OCI-M1 (cell line): ENCODE data around the gene CACNA1A.
"Not testable (repeated sequence)": the region's sequence is repeated elsewhere in the genome, so short reads cannot be mapped to it uniquely, and the experiment has no call there.

ENCODE experiments used
- DNase-seq: peaks from one replicate; lab custom pipeline; 2025; lab: John Stamatoyannopoulos, UW

The CACNA1A gene

DNA sequence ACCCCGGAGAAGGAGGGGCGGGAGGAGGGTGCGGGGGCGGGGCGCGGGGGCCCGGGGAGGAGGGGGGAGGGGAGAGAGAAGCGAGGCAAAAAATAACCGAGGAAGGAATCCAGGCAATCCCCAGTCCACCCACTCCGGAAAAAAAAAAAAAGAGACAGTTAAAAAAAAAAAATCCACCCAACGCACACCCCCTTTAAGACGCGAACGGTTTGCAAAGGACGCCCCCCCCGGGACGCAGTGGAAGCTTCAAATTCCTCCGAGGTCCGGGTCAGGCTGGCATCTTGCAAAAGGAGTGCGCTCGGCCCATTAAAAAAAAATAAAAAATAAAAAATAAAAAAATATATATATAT, at the start of gene CACNA1A:
CACNA1A (minus strand) TSS at position 9 of the 350 bp plus-strand sequence. CDS start 255 bp downstream, outside the sequence.
- no peak for DNase-seq

- no peak for DNase-seq
Observed at GRCh38 chr19:13554506-13555240, 48.4 kb upstream of the CACNA1A start.

DNA sequence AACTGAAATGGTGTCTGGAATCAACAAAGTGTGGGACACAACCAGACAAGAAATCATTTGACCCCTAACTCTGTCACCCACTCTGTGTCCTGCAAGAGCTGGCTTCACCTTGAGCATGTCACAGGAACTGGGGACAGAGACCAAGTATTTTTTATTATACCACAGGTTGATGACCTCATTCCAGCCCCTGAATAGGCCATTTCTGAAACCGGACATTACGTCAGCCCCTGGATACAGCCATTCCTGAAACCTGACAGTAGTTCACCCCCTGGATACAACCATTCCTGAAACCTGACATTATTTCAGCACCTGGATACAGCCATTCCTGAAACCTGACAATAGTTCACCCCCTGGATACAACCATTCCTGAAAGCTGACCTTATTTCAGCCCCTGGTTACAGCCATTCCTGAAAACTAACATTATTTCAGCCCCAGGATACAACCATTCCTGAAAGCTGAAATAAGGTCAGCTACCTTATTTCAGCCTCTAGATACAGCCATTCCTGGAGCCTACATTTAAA, 47.7 kb upstream of the CACNA1A start:
- DNase-seq = no peak

- no peak for DNase-seq
Observed at GRCh38 chr19:13548131-13548530, 41.9 kb upstream of the CACNA1A start.

- no peak for DNase-seq
Observed at GRCh38 chr19:13547102-13547501, 40.8 kb upstream of the CACNA1A start.

DNA sequence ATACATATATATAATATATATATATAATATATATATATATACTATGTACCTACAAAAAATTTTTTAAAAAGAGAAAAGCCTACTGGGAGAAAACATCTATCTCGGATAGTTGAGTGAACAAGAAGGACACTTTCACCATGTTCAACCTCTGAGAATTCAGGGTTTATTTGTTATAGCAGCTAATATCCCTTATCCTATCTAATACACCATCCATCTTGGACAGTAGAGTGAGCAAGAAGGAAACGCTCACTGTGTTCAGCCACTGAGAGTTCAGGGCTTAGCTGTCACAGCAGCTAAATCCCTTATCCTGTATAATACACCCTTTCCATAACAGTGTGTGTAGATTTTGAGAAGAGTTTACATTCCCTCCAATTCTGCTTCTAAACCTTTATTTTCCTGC, 38.1 kb upstream of the CACNA1A start:
- DNase-seq = no peak

GRCh38 chr19:13541554-13541953, 35.3 kb upstream of the CACNA1A start:
- no peak for DNase-seq

- DNase-seq = peak; percentile 73
Observed at GRCh38 chr19:13539332-13539731, 33.1 kb upstream of the CACNA1A start.

DNA sequence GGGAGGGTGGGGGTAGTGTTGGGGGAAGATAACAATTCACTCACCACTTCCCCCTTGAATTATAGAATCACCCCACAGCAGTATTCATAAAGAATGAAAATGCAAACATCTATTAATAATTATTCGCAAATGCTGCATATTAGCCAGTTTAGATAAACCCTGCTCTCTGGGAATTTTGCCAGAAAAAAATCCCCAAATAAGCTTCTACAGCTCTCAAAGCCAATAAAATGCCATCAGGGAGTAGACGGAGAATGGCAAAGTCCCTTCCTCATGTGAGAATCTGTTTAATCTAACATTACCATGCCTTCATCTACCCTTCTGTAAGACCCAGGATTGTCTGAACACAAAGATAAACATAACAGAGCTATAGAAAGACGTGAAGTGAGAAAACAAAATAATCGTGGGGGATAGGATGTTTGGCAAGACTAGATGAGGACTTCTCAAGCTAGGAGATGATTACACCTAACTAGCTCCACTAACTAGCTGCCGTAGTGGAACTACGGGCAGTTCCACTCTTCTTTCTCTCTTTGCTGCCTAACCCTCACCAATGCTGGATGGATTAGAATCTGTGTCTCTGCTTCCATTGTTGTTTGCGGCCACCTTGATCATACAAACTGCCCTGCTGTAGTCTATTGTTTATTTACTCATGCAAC, 32.4 kb upstream of the CACNA1A start:
- DNase-seq = peak; percentile 99

DNA sequence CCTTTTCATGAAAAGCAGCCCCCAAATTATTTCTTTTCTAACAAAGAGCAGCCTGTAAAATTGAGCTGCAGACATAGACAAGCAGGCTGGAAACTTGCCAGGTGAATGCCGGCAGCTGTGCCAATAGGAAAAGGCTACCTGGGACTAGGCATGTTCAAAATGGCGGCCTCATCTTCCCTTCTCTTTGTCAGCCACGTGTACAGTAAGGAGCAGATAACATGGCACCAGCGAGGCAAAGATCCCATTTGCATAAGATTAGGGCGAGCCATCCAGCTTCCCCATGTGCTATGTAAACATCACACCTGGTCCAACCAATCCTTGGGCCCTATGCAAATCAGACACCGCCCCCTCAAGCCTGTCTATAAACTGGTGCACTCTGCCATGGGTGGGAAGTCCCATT, 31.2 kb upstream of the CACNA1A start:
- DNase-seq = peak; percentile 100

DNA sequence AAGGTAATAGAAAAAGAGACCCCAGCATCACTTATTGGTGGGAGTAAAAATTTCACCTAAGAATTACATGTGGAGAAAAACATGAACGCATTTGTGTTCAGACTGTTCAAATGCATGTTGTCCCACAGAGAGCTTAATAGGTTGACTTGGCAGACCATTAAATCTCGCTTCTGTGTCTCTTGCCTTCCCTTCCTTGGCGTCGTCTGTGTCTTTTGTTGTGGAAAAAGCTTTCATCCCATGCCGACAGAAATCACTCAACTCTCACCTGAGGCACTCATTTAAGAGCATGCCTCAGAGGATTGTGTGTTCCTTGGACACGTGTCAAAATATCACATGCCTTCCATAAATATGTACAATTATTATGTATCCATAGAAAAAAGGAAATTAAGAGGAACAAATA, 24.4 kb upstream of the CACNA1A start:
- no peak for DNase-seq

- not testable (repeated sequence) for DNase-seq
Observed at GRCh38 chr19:13529721-13530120, 23.4 kb upstream of the CACNA1A start.

- peak; percentile 96 for DNase-seq
Observed at GRCh38 chr19:13526552-13526951, 20.3 kb upstream of the CACNA1A start.

DNA sequence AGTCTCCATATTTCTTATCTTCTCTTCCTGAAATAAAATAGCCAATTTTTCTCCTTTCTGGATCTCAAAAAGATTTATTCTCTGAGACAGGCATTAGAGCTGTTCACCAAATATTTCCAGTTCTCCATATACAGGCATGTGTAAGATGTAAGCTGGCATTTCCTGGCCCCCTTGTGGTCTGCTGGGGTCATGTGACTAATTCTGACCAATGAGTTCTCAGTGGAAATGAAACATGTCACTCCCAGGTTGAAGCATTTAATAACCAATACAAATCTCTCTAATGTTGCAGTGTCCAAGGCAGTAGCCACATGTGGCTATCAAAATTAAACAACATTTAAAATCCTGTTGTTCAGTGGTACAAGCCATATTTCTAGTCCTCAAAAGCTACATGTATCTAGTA, 14.8 kb upstream of the CACNA1A start:
- peak; percentile 66 for DNase-seq

DNA sequence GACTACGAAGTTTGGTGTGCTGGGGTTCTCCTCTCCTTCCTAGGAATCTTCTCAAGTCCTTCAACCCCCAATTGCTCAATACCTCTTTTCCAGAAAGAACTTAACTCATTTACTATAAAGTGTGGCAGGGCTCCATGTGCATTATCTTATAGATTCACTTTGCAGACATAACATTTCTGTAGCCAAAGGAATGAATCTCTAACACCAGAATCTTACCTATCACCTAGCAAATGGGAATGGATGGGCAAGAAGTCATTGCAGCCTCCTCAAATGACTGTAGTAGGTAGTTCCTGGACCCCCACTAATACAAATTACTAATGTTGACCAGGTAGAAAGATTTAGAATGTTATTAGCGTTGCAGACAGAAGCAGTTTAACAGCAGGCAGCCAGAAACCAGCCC, 5.7 kb upstream of the CACNA1A start:
- DNase-seq = no peak

- no peak for DNase-seq
Observed at GRCh38 chr19:13507053-13507611, 853 bp upstream of the CACNA1A start.

DNA sequence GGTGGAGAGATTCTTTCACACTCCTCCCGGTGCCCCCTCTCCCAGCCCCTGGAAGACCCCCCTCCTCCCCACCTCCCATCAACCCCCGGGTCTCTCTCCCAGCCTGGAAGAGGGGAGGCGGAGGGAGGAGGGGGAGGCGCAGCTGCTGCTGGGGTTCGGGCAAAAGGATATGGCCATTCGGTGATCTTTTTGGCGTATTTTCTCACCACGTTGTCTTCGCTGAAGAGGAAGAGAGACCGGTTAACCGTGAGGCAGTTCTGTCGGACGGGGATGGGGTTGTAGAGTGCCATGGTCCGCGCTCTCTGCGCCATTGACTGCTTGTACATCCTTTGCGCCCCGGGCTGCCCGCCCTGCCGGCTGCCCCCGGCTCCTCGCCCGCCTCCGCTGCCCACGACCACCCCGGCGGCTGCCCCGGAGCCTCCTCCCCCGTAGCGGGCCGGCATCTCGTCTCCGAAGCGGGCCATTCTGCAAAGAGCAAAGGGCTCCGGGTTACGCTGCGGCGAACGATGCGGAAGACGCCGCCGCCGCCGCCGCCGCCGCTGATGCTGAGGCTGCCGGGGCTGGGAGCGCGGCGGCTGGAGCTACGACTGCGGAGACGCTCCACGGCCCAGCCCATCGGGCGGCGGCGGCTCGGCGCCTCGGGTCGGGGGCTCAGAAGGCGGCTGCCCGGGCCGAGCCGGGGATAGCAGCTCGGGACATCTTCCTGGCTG, 363 bp downstream of the CACNA1A start:
- no peak for DNase-seq

DNA sequence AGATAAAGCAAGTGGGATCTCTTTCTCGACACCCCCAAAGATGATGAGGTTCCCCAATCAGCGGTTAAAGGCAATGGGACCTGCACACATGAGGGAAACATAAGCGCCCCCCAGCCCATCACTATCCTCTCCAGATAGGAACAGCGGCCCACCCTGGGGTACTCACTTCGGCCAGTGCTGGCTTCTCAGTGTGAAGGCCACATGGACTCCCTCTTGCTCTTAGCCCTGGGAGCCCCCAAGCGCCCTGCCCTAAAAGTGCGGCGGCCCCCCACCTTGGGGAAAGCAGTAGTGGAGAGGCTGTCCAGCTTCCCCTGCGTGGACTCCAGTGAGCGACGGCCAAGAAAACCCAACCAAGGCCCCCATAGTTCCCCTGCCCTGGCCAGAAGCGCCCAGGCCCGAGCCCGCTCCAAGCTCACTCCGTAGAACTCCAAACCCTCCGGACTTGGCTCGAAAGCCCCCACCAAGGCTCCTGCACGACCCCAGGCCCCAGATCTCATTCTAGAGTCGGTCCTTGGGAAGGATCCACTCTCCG, 1.0 kb downstream of the CACNA1A start:
- DNase-seq = no peak

- no peak for DNase-seq
Observed at GRCh38 chr19:13503570-13504235, 2.6 kb downstream of the CACNA1A start.

- DNase-seq = no peak
Observed at GRCh38 chr19:13502231-13502630, 4.0 kb downstream of the CACNA1A start.

DNA sequence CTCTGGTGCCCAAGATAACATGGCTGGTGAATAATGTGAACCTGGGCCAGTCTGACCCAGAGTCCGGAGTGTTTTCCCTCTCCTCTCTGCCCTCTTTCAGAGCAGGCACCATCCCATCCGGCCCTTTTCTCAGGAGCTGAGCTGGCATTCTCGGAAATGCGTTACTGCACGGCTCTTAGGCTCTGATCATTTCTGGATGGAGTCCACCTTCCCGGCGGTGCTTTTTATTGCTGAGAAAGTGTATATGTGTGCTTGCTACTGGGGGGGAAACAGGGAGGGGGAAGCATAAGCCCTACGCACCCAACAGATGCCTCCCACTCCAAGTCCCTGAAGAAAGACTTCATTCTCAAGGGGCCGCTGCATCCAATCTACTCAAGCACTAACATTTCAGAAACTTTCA, 6.6 kb downstream of the CACNA1A start:
- DNase-seq = no peak
